ENCODE data around the gene ZNF25.

DNA sequence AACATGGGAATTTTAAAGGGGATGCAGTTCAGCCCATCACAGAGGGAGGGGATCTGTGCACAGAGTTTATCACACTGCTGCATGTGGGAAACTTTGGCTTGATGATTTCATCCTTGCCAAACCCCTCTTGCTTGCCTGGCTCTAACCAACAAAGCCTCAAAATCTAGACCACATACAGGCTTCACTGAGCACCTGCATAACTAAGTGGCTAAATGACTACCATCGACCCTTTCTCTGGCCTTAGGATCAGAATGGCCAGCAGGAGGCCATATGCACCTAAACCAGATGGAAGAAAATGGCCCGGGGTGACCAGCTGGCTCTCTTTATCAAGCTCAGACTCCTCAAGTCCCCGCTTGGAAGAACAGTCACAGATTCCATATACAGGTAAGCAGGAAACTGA is 15.6 kb upstream of the ZNF25 start:
- TF ChIP-seq, protein P1, sequence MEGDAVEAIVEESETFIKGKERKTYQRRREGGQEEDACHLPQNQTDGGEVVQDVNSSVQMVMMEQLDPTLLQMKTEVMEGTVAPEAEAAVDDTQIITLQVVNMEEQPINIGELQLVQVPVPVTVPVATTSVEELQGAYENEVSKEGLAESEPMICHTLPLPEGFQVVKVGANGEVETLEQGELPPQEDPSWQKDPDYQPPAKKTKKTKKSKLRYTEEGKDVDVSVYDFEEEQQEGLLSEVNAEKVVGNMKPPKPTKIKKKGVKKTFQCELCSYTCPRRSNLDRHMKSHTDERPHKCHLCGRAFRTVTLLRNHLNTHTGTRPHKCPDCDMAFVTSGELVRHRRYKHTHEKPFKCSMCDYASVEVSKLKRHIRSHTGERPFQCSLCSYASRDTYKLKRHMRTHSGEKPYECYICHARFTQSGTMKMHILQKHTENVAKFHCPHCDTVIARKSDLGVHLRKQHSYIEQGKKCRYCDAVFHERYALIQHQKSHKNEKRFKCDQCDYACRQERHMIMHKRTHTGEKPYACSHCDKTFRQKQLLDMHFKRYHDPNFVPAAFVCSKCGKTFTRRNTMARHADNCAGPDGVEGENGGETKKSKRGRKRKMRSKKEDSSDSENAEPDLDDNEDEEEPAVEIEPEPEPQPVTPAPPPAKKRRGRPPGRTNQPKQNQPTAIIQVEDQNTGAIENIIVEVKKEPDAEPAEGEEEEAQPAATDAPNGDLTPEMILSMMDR (conservative IDR thresholded peaks at IDR 0.05), result no peak
- no peak for TF ChIP-seq EZH2 (IDR thresholded peaks at IDR 0.05; ENCODE audit: low read depth)

Data from PC-9 (cell line).